ENCODE measurements around the gene SMAD7.

DNA sequence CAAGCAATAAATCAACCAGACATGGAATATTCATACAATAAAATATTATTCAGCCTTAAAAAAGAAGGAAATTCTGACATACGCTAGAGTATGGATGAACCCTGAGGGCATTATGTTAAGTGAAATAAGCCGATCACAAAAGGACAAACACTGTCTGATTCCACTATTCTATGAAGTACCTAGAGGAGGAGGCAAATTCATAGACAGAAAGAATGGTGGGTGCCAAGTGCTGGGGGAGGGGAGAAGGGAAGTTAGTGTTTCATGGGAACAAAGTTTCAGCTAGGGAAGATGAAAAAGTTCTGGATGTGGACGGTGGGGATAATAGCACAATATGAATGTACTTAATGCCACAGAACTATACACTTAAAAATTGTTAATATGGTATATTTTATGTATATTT, 19.8 kb downstream of the SMAD7 start:
- TF ChIP-seq POLR2A (IDR thresholded peaks at IDR 0.05; ENCODE audit: low read length) (no peak), GATA1 (IDR thresholded peaks at IDR 0.05; ENCODE audit: low read depth, low read length) (no peak)
